ENCODE measurements around the gene LAMA5.

LAMA5 gene

GRCh38 chr20:62372042-62372993 lies 5.2 kb upstream of the LAMA5 start:
- no peak for DNase-seq (ENCODE audit: low read depth in 1 of 2, low spot score in 1 of 2)

GRCh38 chr20:62371588-62372041 lies 4.5 kb upstream of the LAMA5 start:
- no peak for DNase-seq (ENCODE audit: low read depth in 1 of 2, low spot score in 1 of 2)

- no peak for DNase-seq (ENCODE audit: low read depth in 1 of 2, low spot score in 1 of 2)
Observed at GRCh38 chr20:62370807-62371587, 3.9 kb upstream of the LAMA5 start.

- DNase-seq (ENCODE audit: low read depth in 1 of 2, low spot score in 1 of 2): no peak
Observed at GRCh38 chr20:62370115-62370806, 3.1 kb upstream of the LAMA5 start.

GRCh38 chr20:62369815-62370114 lies 2.7 kb upstream of the LAMA5 start:
- no peak for DNase-seq (ENCODE audit: low read depth in 1 of 2, low spot score in 1 of 2)

GRCh38 chr20:62368976-62369814 lies 2.1 kb upstream of the LAMA5 start:
- DNase-seq (ENCODE audit: low read depth in 1 of 2, low spot score in 1 of 2): no peak

- DNase-seq (ENCODE audit: low read depth in 1 of 2, low spot score in 1 of 2): no peak
Observed at GRCh38 chr20:62368392-62368975, 1.4 kb upstream of the LAMA5 start.

GRCh38 chr20:62367633-62368391 lies 700 bp upstream of the LAMA5 start:
- DNase-seq (ENCODE audit: low read depth in 1 of 2, low spot score in 1 of 2): no peak

GRCh38 chr20:62366370-62367135 lies 559 bp downstream of the LAMA5 start:
- no peak for DNase-seq (ENCODE audit: low read depth in 1 of 2, low spot score in 1 of 2)

- no peak for DNase-seq (ENCODE audit: low read depth in 1 of 2, low spot score in 1 of 2)
Observed at GRCh38 chr20:62365814-62366369, 1.2 kb downstream of the LAMA5 start.

GRCh38 chr20:62364911-62365736 lies 2.0 kb downstream of the LAMA5 start:
- no peak for DNase-seq (ENCODE audit: low read depth in 1 of 2, low spot score in 1 of 2)

- DNase-seq (ENCODE audit: low read depth in 1 of 2, low spot score in 1 of 2): no peak
Observed at GRCh38 chr20:62363920-62364851, 2.9 kb downstream of the LAMA5 start.

GRCh38 chr20:62362991-62363919 lies 3.9 kb downstream of the LAMA5 start:
- DNase-seq (ENCODE audit: low read depth in 1 of 2, low spot score in 1 of 2): no peak

- DNase-seq (ENCODE audit: low read depth in 1 of 2, low spot score in 1 of 2): no peak
Observed at GRCh38 chr20:62362590-62362940, 4.5 kb downstream of the LAMA5 start.

- no peak for DNase-seq (ENCODE audit: low read depth in 1 of 2, low spot score in 1 of 2)
Observed at GRCh38 chr20:62361799-62362589, 5.1 kb downstream of the LAMA5 start.
